A549 (cell line): ENCODE measurements around the gene RGL3. TPM values are rescaled to one million over a fixed set of nuclear protein-coding genes. Genes with fewer than 3 reads are reported as not detected.
"Not testable (repeated sequence)": the region's sequence is repeated elsewhere in the genome, so short reads cannot be mapped to it uniquely, and the experiment has no call there.

Experiments
- ATAC-seq, 2 experiments: fragments of 200-7000 bp in 1 of 2; fragments of >200 bp in 1 of 2; cut with Nextera tagmentation in 1 of 2; cut with Tn5 transposase in 1 of 2; 3 replicates each; pipeline versions ENCODE4 v1.8.0 to v1.9.1; 2018 to 2020; ENCODE audit warnings: mild to moderate bottlenecking in 1 of 2, moderate library complexity in 1 of 2
- CTCF ChIA-PET: fragments of 300-600 bp; sonication (Branson Sonifier 250); formaldehyde crosslinking; extraction: SDS; loops from one replicate; lab custom pipeline; 2021; ENCODE audit warnings: antibody characterized with exemption, inconsistent platforms; lab: Yijun Ruan, JAX
- POLR2A ChIA-PET: fragments of 350-600 bp; formaldehyde crosslinking; extraction: SDS; loops from one replicate; lab custom pipeline; 2021; ENCODE audit warnings: antibody characterized with exemption, inconsistent platforms; lab: Yijun Ruan, JAX
- DNase-seq, 2 experiments: peaks; one replicate each; pipeline versions ENCODE4 v3.0.0 to v3.0.0-alpha.2; 2011 to 2016; ENCODE audit warnings: low read depth in 1 of 2, low spot score in 1 of 2
- FAIRE-seq: peaks from 2 replicates; lab custom pipeline; 2011; peaks lifted over from hg19 to GRCh38; lab: Jason Lieb, UNC
- H3K27ac ChIP-seq, 2 experiments: fragments of >200 bp; sonication (Bioruptor Twin); formaldehyde crosslinking; 3 replicates each; pipeline ENCODE4 v1.5.1; 2016 to 2017
- H3K4me1 ChIP-seq: fragments of >200 bp; sonication (Bioruptor Twin); formaldehyde crosslinking; 3 replicates; pipeline ENCODE4 v1.6.1; 2016
- H3K4me2 ChIP-seq: fragments of >200 bp; sonication (Bioruptor Twin); formaldehyde crosslinking; 3 replicates; pipeline ENCODE4 v1.6.1; 2016
- H3K4me3 ChIP-seq: fragments of >200 bp; sonication (Bioruptor Twin); formaldehyde crosslinking; 3 replicates; pipeline ENCODE4 v1.5.1; 2016
- H3K9me3 ChIP-seq: fragments of >200 bp; sonication (Bioruptor Twin); formaldehyde crosslinking; 3 replicates; pipeline ENCODE4 v1.6.1; 2016
- CBX2 ChIP-seq: fragments of 200-600 bp; sonication (generic); IDR thresholded peaks from 2 replicates; pipeline ENCODE4 v1.6.1; 2016; ENCODE audit warnings: low read depth, mild to moderate bottlenecking, borderline replicate concordance
- CHD4 ChIP-seq: fragments of 200-600 bp; sonication (generic); IDR thresholded peaks from 2 replicates; pipeline ENCODE4 v1.6.1; 2016; ENCODE audit warnings: antibody characterized with exemption, mild to moderate bottlenecking, borderline replicate concordance
- EHF ChIP-seq: fragments of 250-450 bp; sonication (Bioruptor Pico); IDR thresholded peaks from 2 replicates; pipeline ENCODE4 v1.5.0; 2020; ENCODE audit warnings: mild to moderate bottlenecking
- ESRRA ChIP-seq: fragments of 150-350 bp; IDR thresholded peaks from 2 replicates; pipeline ENCODE4 v1.6.1; 2014; ENCODE audit warnings: mild to moderate bottlenecking, low read length, borderline replicate concordance
- FOSL2 ChIP-seq, 2 experiments: fragments of 450-650 bp in 1 of 2; fragments of >200 bp in 1 of 2; sonication (Bioruptor Twin) in 1 of 2; formaldehyde crosslinking; IDR thresholded peaks; 2 replicates each; pipeline versions ENCODE4 v1.5.0 to v1.6.1; 2016 to 2020; ENCODE audit warnings: mild to moderate bottlenecking in 1 of 2, moderate library complexity in 1 of 2
- HOXA7 ChIP-seq: fragments of 250-450 bp; sonication (Bioruptor Pico); IDR thresholded peaks from 2 replicates; pipeline ENCODE4 v1.5.0; 2020; ENCODE audit warnings: mild to moderate bottlenecking, moderate library complexity
- HOXB5 ChIP-seq: fragments of 250-450 bp; sonication (Bioruptor Pico); IDR thresholded peaks from 2 replicates; pipeline ENCODE4 v1.5.0; 2020; ENCODE audit warnings: mild to moderate bottlenecking, moderate library complexity
- MAZ ChIP-seq: fragments of 150-350 bp; IDR thresholded peaks from 2 replicates; pipeline ENCODE4 v1.6.1; 2014; ENCODE audit warnings: antibody characterized with exemption, low read depth, low read length, borderline replicate concordance
- NFE2L2 ChIP-seq: fragments of 150-350 bp; conservative IDR thresholded peaks from 2 replicates; pipeline ENCODE4 v1.6.1; 2014; ENCODE audit warnings: low read length
- NPAS2 ChIP-seq: fragments of 250-450 bp; sonication (Bioruptor Pico); IDR thresholded peaks from 2 replicates; pipeline ENCODE4 v1.8.0; 2022; ENCODE audit warnings: mild to moderate bottlenecking, moderate library complexity, borderline replicate concordance
- POLR2A ChIP-seq: IDR thresholded peaks from 2 replicates; pipeline ENCODE4 v1.6.1; 2012; ENCODE audit warnings: mild to moderate bottlenecking, low read length
- POLR2AphosphoS2 ChIP-seq: conservative IDR thresholded peaks from 2 replicates; pipeline ENCODE4 v1.6.1; 2012; ENCODE audit warnings: low read length, improper control_type of control experiment, inconsistent platforms
- RAD21 ChIP-seq, 2 experiments: fragments of >200 bp in 1 of 2; sonication (Bioruptor Twin) in 1 of 2; formaldehyde crosslinking in 1 of 2; IDR thresholded peaks in 1 of 2; conservative IDR thresholded peaks in 1 of 2; 2 replicates in 1 of 2; 3 replicates in 1 of 2; pipeline ENCODE4 v1.6.1; 2012 to 2018; ENCODE audit warnings: inconsistent platforms in 1 of 2
- RARB ChIP-seq: fragments of 250-450 bp; sonication (Bioruptor Pico); IDR thresholded peaks from 2 replicates; pipeline ENCODE4 v1.8.0; 2021; ENCODE audit warnings: mild to moderate bottlenecking, moderate library complexity
- RNF2 ChIP-seq: fragments of 200-600 bp; sonication (generic); IDR thresholded peaks from 2 replicates; pipeline ENCODE4 v1.6.1; 2016; ENCODE audit warnings: low read depth, mild to moderate bottlenecking, antibody characterized with exemption, moderate library complexity, borderline replicate concordance
- SREBF2 ChIP-seq: fragments of 450-650 bp; IDR thresholded peaks from 2 replicates; pipeline ENCODE4 v1.6.1; 2014; ENCODE audit warnings: mild to moderate bottlenecking, moderate library complexity
- TFCP2L1 ChIP-seq: fragments of 250-450 bp; sonication (Bioruptor Pico); IDR thresholded peaks from 2 replicates; pipeline ENCODE4 v1.5.0; 2021; ENCODE audit warnings: mild to moderate bottlenecking
- TP53 ChIP-seq: fragments of 250-450 bp; sonication (Bioruptor Pico); IDR thresholded peaks from 2 replicates; pipeline ENCODE4 v1.5.0; 2021; ENCODE audit warnings: mild to moderate bottlenecking, moderate library complexity
- ZFP36 ChIP-seq: fragments of 450-650 bp; IDR thresholded peaks from 2 replicates; pipeline ENCODE4 v1.6.1; 2014; ENCODE audit warnings: borderline replicate concordance; ENCODE audit not compliant: partially characterized antibody
- ZNF302 ChIP-seq: fragments of 250-450 bp; sonication (Bioruptor Pico); IDR thresholded peaks from 2 replicates; pipeline ENCODE4 v1.9.0; 2021; ENCODE audit warnings: inconsistent platforms, mild to moderate bottlenecking, moderate library complexity
- ZSCAN20 ChIP-seq: fragments of 250-450 bp; sonication (Bioruptor Pico); IDR thresholded peaks from 2 replicates; pipeline ENCODE4 v1.8.0; 2022; ENCODE audit warnings: mild to moderate bottlenecking, moderate library complexity
- WGBS: methylation state at CpG from one replicate; pipeline ENCODE4 v1.1.6; 2017; ENCODE audit errors: missing lambda C conversion rate; 5-methylcytosine and 5-hydroxymethylcytosine counted together
- polyA plus RNA-seq, 4 experiments: library from polyadenylated mRNA; depleted of rRNA in 3 of 4; stranded (reverse); fragments of >200 nt; fragmentation: RNase III in 1 of 4; extraction: RNeasy Plus Mini Kit Qiagen cat#74134 plus additional on column Dnase treatment in 1 of 4; gene quantifications; 2 replicates in 3 of 4; 3 replicates in 1 of 4; pipeline ENCODE4 v1.2.3, GENCODE V29; 2011 to 2017
- TF ChIP-seq, protein P1 (sequence below): fragments of 250-450 bp; sonication (Bioruptor Pico); IDR thresholded peaks from 2 replicates; pipeline ENCODE4 v1.5.0; 2020; ENCODE audit warnings: low read depth, mild to moderate bottlenecking, moderate library complexity
- TF ChIP-seq, protein P2 (sequence below): IDR thresholded peaks from 2 replicates; pipeline ENCODE4 v1.6.1; 2012
- TF ChIP-seq, protein P3 (sequence below): fragments of 150-350 bp; IDR thresholded peaks from 2 replicates; pipeline ENCODE4 v1.6.1; 2014; ENCODE audit warnings: low read depth, mild to moderate bottlenecking, low read length
- TF ChIP-seq, protein P4 (sequence below): fragments of >200 bp; sonication (Bioruptor Twin); formaldehyde crosslinking; IDR thresholded peaks from 3 replicates; pipeline ENCODE4 v1.6.1; 2016
- TF ChIP-seq, protein P5 (sequence below): fragments of >200 bp; sonication (Bioruptor Twin); formaldehyde crosslinking; IDR thresholded peaks from 3 replicates; pipeline ENCODE4 v1.5.1; 2016

The RGL3 gene
- polyA plus RNA-seq, 2 of the 4 experiments (the other 2 are of a cell fraction) = 1.5 to 3.7 TPM

DNA sequence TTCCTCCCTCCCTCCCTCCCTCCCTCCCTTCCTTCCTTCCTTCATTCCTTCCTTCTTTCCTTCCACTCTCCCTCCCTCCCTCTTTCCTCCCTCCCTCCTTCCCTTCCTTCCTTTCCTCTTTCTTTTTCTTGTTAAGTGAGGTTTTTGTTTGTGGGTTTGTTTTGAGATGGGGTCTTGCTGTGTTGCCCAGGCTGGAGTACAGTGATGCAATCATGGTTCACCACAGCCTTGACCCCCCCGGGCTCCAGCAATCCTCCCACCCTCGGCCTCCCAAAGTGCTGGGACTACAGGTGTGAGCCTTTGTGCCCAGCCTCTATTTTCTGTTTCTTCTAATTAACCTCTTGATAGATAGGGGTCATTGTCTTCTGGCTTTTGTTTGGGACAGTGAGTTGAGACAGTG lies 42.3 kb upstream of the RGL3 start (continued):
- no peak for TF ChIP-seq ZSCAN20 (CRISPR knock-in tag)

DNA sequence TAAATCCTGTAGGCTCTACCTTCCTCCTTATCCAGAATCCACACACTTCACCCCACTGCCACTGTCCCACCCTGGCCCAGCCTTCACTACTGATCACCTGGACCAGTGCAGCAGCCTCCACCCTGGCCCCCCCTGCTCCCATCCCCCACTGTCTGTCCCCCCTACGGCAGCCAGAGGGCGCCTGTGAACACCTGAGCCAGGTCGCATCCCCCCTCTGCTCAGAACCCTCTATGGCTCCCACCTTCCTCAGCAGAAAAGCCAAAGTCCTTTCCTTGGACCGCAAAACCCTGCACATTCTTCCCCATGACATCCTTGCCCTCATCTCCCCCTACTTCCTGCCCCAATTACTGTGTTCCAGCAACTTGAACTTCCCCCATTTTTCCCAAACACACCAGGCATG lies 41.1 kb upstream of the RGL3 start:
- no peaks in the 10 kb centered on the region for H3K4me1 ChIP-seq
- FAIRE-seq (no peak), ATAC-seq (peak; percentile 20 to 42; a peak in 1 of 6 replicates), DNase-seq (no peak)
- peak in 1 of 2 experiments; percentile 11; a peak in 1 of 5 replicates for TF ChIP-seq RAD21 (conservative IDR thresholded peaks at IDR 0.05 in 1 of 2, IDR thresholded peaks at IDR 0.05 in 1 of 2)
- TF ChIP-seq POLR2A = no peak
- no peak for TF ChIP-seq NFE2L2
- peak; percentile 77 for TF ChIP-seq ZFP36
- TF ChIP-seq POLR2AphosphoS2 = no peak
- TF ChIP-seq, protein P1, sequence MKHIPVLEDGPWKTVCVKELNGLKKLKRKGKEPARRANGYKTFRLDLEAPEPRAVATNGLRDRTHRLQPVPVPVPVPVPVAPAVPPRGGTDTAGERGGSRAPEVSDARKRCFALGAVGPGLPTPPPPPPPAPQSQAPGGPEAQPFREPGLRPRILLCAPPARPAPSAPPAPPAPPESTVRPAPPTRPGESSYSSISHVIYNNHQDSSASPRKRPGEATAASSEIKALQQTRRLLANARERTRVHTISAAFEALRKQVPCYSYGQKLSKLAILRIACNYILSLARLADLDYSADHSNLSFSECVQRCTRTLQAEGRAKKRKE (CRISPR knock-in tag) = no peak
- TF ChIP-seq, protein P2, sequence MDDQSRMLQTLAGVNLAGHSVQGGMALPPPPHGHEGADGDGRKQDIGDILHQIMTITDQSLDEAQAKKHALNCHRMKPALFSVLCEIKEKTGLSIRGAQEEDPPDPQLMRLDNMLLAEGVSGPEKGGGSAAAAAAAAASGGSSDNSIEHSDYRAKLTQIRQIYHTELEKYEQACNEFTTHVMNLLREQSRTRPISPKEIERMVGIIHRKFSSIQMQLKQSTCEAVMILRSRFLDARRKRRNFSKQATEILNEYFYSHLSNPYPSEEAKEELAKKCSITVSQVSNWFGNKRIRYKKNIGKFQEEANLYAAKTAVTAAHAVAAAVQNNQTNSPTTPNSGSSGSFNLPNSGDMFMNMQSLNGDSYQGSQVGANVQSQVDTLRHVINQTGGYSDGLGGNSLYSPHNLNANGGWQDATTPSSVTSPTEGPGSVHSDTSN = no peak
- TF ChIP-seq RARB = no peak
- TF ChIP-seq CBX2 = no peak
- no peak for TF ChIP-seq RNF2
- TF ChIP-seq, protein P3, sequence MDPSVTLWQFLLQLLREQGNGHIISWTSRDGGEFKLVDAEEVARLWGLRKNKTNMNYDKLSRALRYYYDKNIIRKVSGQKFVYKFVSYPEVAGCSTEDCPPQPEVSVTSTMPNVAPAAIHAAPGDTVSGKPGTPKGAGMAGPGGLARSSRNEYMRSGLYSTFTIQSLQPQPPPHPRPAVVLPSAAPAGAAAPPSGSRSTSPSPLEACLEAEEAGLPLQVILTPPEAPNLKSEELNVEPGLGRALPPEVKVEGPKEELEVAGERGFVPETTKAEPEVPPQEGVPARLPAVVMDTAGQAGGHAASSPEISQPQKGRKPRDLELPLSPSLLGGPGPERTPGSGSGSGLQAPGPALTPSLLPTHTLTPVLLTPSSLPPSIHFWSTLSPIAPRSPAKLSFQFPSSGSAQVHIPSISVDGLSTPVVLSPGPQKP = no peak
- ChIA-PET POLR2A (no interaction called here), CTCF (no interaction called here)
- no peak overlapping the region for H3K4me3 ChIP-seq
- no peak overlapping the region for H3K27ac ChIP-seq
- 29% methylated on average over 2 of the region's 4 CpGs for WGBS
- no peaks in the 10 kb centered on the region for H3K9me3 ChIP-seq
- no peak overlapping the region for H3K4me2 ChIP-seq

DNA sequence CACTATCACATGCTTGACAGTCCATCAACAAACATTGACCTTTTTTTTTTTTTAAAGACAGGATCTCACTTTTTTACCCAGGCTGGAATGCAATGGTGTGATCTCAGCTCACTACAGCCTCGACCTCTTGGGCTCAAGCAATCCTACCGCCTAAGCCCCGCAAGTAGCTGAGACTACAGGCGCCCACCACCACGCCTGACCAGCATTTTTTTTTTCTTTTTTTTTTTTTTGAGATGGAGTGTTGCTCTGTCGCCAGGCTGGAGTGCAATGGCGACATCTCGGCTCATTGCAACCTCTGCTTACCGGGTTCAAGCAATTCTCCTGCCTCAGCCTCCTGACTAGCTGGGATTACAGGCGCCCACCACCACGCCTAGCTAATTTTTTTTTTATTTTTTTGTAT lies 39.8 kb upstream of the RGL3 start:
- WGBS = 53% methylated on average over 11 of the region's 11 CpGs
- H3K27ac ChIP-seq = not testable (repeated sequence)
- CTCF ChIA-PET = interaction anchor here (0.8 to 1.6 kb wide), 4 partner anchors 9 to 168 kb away, joined by 3 to 6 read pairs (median 3); partner anchors contain the start of gene ELOF1

DNA sequence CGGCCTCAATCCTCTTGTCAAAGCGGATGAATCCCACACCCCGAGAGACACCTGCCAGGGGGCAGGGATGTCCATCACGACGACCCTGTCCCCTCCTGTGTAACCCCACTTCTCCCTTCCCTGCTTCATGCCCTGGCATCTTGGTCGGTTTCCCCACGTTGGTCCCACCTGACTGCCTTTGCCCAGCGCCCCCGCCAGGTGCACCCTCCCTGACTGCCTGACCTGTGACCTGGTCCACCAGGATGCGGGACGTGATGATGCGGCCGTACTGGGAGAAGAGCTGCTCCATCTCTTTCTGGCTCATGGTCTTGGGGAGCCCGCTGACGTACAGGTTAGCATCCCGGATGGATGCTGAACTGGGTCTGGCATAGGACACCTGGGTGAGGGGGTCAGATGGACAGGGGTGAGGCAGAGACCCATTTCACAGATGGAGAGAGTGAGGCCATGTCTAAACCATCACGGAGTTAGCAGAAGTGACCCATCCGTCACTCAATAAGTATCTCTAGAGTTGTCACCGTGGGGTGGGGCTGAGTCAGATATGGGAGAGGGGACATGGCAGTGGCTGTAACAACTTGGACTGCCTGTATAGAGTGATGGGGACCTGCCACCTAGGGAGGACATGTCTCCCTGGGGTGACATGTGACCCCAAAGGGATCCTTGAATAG lies 39.3 kb upstream of the RGL3 start:
- Histone ChIP-seq H3K4me3 (no peak overlapping the region), H3K4me1 (no peaks in the 10 kb centered on the region), H3K4me2 (no peak overlapping the region), H3K9me3 (no peaks in the 10 kb centered on the region), H3K27ac (no peak overlapping the region)
- ChIA-PET CTCF (interaction anchor here (0.8 to 1.6 kb wide), 4 partner anchors 9 to 101 kb away, joined by 3 to 6 read pairs (median 4); partner anchors contain the start of gene ELOF1), POLR2A (no interaction called here)
- FAIRE-seq = no peak
- no peak for DNase-seq
- WGBS = 64% methylated on average over 9 of the region's 19 CpGs
- ATAC-seq = no peak
- TF ChIP-seq HOXB5 (CRISPR knock-in tag) (no peak), EHF (CRISPR knock-in tag) (no peak), TP53 (CRISPR knock-in tag) (no peak), ESRRA (no peak), SREBF2 (no peak), MAZ (no peak), CHD4 (no peak), NPAS2 (CRISPR knock-in tag) (no peak), TFCP2L1 (CRISPR knock-in tag) (no peak), FOSL2 (IDR thresholded peaks at IDR 0.05) (no peak), FOSL2 (CRISPR knock-in tag; IDR thresholded peaks at IDR 0.05) (no peak), HOXA7 (CRISPR knock-in tag) (no peak), NFE2L2 (no peak), ZNF302 (CRISPR knock-in tag) (no peak)
- TF ChIP-seq, protein P4, sequence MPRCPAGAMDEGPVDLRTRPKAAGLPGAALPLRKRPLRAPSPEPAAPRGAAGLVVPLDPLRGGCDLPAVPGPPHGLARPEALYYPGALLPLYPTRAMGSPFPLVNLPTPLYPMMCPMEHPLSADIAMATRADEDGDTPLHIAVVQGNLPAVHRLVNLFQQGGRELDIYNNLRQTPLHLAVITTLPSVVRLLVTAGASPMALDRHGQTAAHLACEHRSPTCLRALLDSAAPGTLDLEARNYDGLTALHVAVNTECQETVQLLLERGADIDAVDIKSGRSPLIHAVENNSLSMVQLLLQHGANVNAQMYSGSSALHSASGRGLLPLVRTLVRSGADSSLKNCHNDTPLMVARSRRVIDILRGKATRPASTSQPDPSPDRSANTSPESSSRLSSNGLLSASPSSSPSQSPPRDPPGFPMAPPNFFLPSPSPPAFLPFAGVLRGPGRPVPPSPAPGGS = no peak
- TF ChIP-seq, protein P5, sequence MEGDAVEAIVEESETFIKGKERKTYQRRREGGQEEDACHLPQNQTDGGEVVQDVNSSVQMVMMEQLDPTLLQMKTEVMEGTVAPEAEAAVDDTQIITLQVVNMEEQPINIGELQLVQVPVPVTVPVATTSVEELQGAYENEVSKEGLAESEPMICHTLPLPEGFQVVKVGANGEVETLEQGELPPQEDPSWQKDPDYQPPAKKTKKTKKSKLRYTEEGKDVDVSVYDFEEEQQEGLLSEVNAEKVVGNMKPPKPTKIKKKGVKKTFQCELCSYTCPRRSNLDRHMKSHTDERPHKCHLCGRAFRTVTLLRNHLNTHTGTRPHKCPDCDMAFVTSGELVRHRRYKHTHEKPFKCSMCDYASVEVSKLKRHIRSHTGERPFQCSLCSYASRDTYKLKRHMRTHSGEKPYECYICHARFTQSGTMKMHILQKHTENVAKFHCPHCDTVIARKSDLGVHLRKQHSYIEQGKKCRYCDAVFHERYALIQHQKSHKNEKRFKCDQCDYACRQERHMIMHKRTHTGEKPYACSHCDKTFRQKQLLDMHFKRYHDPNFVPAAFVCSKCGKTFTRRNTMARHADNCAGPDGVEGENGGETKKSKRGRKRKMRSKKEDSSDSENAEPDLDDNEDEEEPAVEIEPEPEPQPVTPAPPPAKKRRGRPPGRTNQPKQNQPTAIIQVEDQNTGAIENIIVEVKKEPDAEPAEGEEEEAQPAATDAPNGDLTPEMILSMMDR = no peak

More for the DNA sequence above, 39.8 kb upstream of the RGL3 start:
- POLR2A ChIA-PET, DNase-seq, ATAC-seq, H3K4me1 ChIP-seq, H3K4me2 ChIP-seq, H3K4me3 ChIP-seq, H3K9me3 ChIP-seq, FAIRE-seq: not testable (repeated sequence)
